OCI-LY1 (cell line): Measurements from ENCODE around the gene LMBR1.

Experiments used
- H2AFZ ChIP-seq: fragments of 200-600 bp; sonication (generic), shearing (Covaris generic); 2 replicates; pipeline ENCODE4 v1.6.0; 2014; ENCODE audit warnings: antibody characterized with exemption, mild to moderate bottlenecking, low read length
- H3F3A ChIP-seq: fragments of 200-600 bp; sonication (generic), shearing (Covaris generic); 2 replicates; pipeline ENCODE4 v1.6.0; 2014; ENCODE audit warnings: mild to moderate bottlenecking, antibody characterized with exemption, low read length, moderate library complexity; ENCODE audit not compliant: insufficient read depth
- H3K27ac ChIP-seq: fragments of 200-600 bp; sonication (generic); 2 replicates; pipeline ENCODE4 v1.5.1; 2014; ENCODE audit warnings: low read length, mixed run types, mild to moderate bottlenecking, low read depth; ENCODE audit not compliant: poor library complexity, severe bottlenecking
- H3K27me3 ChIP-seq: fragments of 200-600 bp; sonication (generic); 2 replicates; pipeline ENCODE4 v1.6.0; 2014; ENCODE audit warnings: antibody characterized with exemption, mild to moderate bottlenecking, low read length, moderate library complexity; ENCODE audit not compliant: insufficient read depth
- H3K36me3 ChIP-seq: fragments of 200-600 bp; sonication (generic); 2 replicates; pipeline ENCODE4 v1.6.1; 2014; ENCODE audit warnings: mild to moderate bottlenecking, antibody characterized with exemption, low read length, moderate library complexity, mixed read lengths; ENCODE audit not compliant: insufficient read depth
- H3K4me1 ChIP-seq: fragments of 200-600 bp; sonication (generic); 2 replicates; pipeline ENCODE4 v1.5.1; 2014; ENCODE audit warnings: mild to moderate bottlenecking, low read length, moderate library complexity; ENCODE audit not compliant: insufficient read depth, severe bottlenecking
- H3K4me2 ChIP-seq: fragments of 200-600 bp; sonication (generic), shearing (Covaris generic); 2 replicates; pipeline ENCODE4 v1.6.1; 2014; ENCODE audit warnings: low read length
- H3K4me3 ChIP-seq: fragments of 200-600 bp; sonication (generic); 2 replicates; pipeline ENCODE4 v1.5.1; 2014; ENCODE audit warnings: low read length, low read depth, mild to moderate bottlenecking, mixed read lengths; ENCODE audit not compliant: poor library complexity, severe bottlenecking
- H3K79me2 ChIP-seq: fragments of 200-600 bp; shearing (Covaris generic); 2 replicates; pipeline ENCODE4 v1.6.1; 2016; ENCODE audit warnings: mixed run types, low read length, mixed read lengths; ENCODE audit not compliant: insufficient read depth
- H3K9ac ChIP-seq: fragments of 200-600 bp; sonication (generic), shearing (Covaris generic); 2 replicates; pipeline ENCODE4 v1.6.1; 2014; ENCODE audit warnings: mild to moderate bottlenecking, low read length, mixed read lengths
- H3K9me2 ChIP-seq: fragments of 200-600 bp; sonication (generic), shearing (Covaris generic); 2 replicates; pipeline ENCODE4 v1.6.1; 2014; ENCODE audit warnings: low read depth, mild to moderate bottlenecking, low read length, mixed read lengths
- H3K9me3 ChIP-seq: fragments of 200-600 bp; shearing (Covaris generic); 2 replicates; pipeline ENCODE4 v1.6.1; 2014; ENCODE audit warnings: low read length, mixed read lengths
- H4K20me1 ChIP-seq: fragments of 200-600 bp; sonication (generic), shearing (Covaris generic); 2 replicates; pipeline ENCODE4 v1.6.0; 2016; ENCODE audit warnings: mild to moderate bottlenecking, low read length; ENCODE audit not compliant: insufficient read depth
- CTCF ChIP-seq: fragments of 200-600 bp; sonication (generic), shearing (Covaris generic); IDR thresholded peaks from 2 replicates; pipeline ENCODE4 v1.5.1; 2017; ENCODE audit warnings: mild to moderate bottlenecking, antibody characterized with exemption, low read length, moderate library complexity, mixed read lengths
- EZH2 ChIP-seq: fragments of 200-600 bp; sonication (generic), shearing (Covaris generic); IDR thresholded peaks from 2 replicates; pipeline ENCODE4 v1.8.0; 2017; ENCODE audit warnings: borderline replicate concordance, mixed run types, mild to moderate bottlenecking, antibody characterized with exemption, low read length, moderate library complexity, mixed read lengths

Gene LMBR1, protein sequence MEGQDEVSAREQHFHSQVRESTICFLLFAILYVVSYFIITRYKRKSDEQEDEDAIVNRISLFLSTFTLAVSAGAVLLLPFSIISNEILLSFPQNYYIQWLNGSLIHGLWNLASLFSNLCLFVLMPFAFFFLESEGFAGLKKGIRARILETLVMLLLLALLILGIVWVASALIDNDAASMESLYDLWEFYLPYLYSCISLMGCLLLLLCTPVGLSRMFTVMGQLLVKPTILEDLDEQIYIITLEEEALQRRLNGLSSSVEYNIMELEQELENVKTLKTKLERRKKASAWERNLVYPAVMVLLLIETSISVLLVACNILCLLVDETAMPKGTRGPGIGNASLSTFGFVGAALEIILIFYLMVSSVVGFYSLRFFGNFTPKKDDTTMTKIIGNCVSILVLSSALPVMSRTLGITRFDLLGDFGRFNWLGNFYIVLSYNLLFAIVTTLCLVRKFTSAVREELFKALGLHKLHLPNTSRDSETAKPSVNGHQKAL

DNA sequence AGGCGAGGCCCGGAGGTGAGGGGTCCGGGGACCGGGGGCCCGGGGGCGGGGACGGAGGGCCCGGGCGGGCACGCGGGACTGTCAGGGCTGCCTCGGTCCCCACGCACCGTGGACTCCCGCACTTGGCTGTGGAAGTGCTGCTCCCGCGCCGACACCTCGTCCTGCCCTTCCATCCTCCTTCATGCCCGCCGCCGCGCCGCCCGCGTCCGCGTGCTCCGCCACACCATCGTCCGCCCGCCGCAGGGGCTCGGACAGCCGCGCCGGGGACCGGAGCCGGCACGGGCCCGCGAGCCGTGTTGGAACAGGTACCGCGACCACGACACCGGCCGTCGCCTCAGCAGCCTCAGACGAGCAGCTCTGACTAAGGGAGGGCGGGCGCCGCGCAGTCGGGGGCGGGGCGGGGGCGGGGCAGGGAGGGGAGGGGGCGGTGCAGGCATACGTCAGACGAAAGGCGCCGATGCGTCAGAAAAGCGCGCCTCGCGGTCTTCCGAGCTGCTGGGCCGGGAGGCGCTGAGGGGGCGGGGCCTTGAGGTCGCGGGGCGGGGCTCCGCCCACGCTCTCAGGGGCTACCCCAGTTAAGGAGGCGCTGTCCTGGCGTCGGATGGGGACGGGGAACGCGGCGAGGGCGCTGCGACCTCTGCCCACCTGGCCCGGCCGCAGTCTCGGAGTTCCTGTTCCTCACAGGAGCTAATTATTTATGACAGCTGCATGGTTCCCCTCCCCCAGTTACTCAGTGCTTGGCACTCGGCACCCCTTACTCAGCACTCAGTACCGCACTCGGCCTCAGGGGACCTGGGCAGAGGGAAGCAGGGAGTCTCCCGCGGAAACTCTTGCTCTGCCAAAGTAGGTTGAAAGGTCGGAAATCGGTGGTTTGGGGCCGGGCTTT is at the start of gene LMBR1:
LMBR1 (minus strand) TSS at position 363 of the 886 bp plus-strand sequence; CDS start at position 173, 190 bp downstream.
- peaks cover 7% of the 10 kb centered on the region; the same call in 1 of the 2 replicates for H3K36me3 ChIP-seq

GRCh38 chr7:156942708-156943090 is 49.7 kb upstream of the LMBR1 start:
- TF ChIP-seq EZH2 = no peak
- TF ChIP-seq CTCF = no peak
- H2AFZ ChIP-seq = no peak overlapping the region
- H3K4me3 ChIP-seq = no peak overlapping the region
- H3K36me3 ChIP-seq = no peaks in the 10 kb centered on the region
- H3K4me1 ChIP-seq = no peaks in the 10 kb centered on the region
- no peaks in the 10 kb centered on the region for H4K20me1 ChIP-seq
- no peak overlapping the region for H3K4me2 ChIP-seq
- H3K9me2 ChIP-seq = no peaks in the 10 kb centered on the region
- H3K9me3 ChIP-seq = 0 out of 2 replicates have a peak, but pooled peaks cover 4% of the 10 kb centered on the region
- H3K79me2 ChIP-seq = no peaks in the 10 kb centered on the region
- no peak overlapping the region for H3K9ac ChIP-seq
- peaks cover 10% of the 10 kb centered on the region; the same call in 1 of the 2 replicates for H3K27me3 ChIP-seq
- no peak overlapping the region for H3K27ac ChIP-seq
- H3F3A ChIP-seq = no peaks in the 10 kb centered on the region

More for the DNA sequence above, at the start of gene LMBR1:
- Histone ChIP-seq H3F3A (no peaks in the 10 kb centered on the region), H2AFZ (peak within 1 kb of the TSS; percentile 90), H3K4me3 (peak within 1 kb of the TSS; percentile 93), H3K9me3 (no peaks in the 10 kb centered on the region), H3K9ac (peak within 1 kb of the TSS; percentile 93), H3K27me3 (no peaks in the 10 kb centered on the region), H4K20me1 (no peaks in the 10 kb centered on the region), H3K9me2 (no peaks in the 10 kb centered on the region), H3K79me2 (peaks cover 34% of the 10 kb centered on the region), H3K4me1 (peaks cover 23% of the 10 kb centered on the region), H3K4me2 (peak within 1 kb of the TSS; percentile 99), H3K27ac (peak within 1 kb of the TSS; percentile 77)
- TF ChIP-seq EZH2 (no peak), CTCF (peak; percentile 50)

GRCh38 chr7:156941393-156942182 is 48.6 kb upstream of the LMBR1 start:
- no peaks in the 10 kb centered on the region for H3K4me1 ChIP-seq
- TF ChIP-seq EZH2 (no peak), CTCF (no peak)

More at GRCh38 chr7:156941393-156942182, 48.6 kb upstream of the LMBR1 start:
- H3K79me2 ChIP-seq = no peaks in the 10 kb centered on the region
- no peaks in the 10 kb centered on the region for H3F3A ChIP-seq
- no peaks in the 10 kb centered on the region for H4K20me1 ChIP-seq
- no peak overlapping the region for H3K4me3 ChIP-seq
- no peak overlapping the region for H3K4me2 ChIP-seq
- H3K27me3 ChIP-seq = peaks cover 10% of the 10 kb centered on the region; the same call in 1 of the 2 replicates
- no peak overlapping the region for H3K9ac ChIP-seq
- H3K36me3 ChIP-seq = no peaks in the 10 kb centered on the region
- no peaks in the 10 kb centered on the region for H3K9me2 ChIP-seq
- no peak overlapping the region for H3K27ac ChIP-seq
- no peak overlapping the region for H2AFZ ChIP-seq
- 0 out of 2 replicates have a peak, but pooled peaks cover 4% of the 10 kb centered on the region for H3K9me3 ChIP-seq
